Measurements from ENCODE around the gene NUB1.
A peak's percentile ranks its signal among the peaks of the same experiment; 100 is the strongest.

The NUB1 gene

DNA sequence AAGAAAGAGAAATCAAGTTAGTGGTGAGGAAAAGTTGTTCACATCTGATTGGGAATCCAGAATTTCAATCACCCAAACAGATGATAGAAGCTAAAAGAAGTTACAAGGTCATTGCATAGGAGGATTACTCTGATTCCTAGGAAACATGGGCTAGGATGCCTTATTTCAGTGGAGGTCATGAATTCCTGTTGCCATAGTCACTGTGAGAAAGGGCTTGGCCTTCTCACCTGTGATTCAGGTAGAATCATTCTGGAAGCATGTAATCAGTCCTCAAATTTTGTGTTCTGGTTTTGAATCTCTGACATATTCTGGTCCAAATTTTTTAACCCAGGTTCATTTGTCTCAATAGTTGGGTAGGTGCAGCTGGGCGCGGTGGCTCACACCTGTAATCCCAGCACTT, 4.3 kb upstream of the NUB1 start:
- Histone ChIP-seq H3K9me3 (replicated peaks in 1 of 2; ENCODE audit: control insufficient read depth in 2 of 2, insufficient read depth in 1 of 2, low read depth in 1 of 2, low read length in 2 of 2) (peaks cover 0 to 3% of the 10 kb centered on the region in 2 donors), H3K9ac (ENCODE audit: low read depth, low read length, poor library complexity) (no peak overlapping the region), H3K36me3 (replicated peaks in 1 of 2; ENCODE audit: control insufficient read depth in 2 of 2, insufficient read depth in 2 of 2, low read length in 2 of 2) (no peaks in the 10 kb centered on the region), H3K14ac (ENCODE audit: low read length) (no peak overlapping the region), H3K27me3 (ENCODE audit: control insufficient read depth in 3 of 3, insufficient read depth in 3 of 3, low read depth in 1 of 3, low read length in 3 of 3) (peaks cover 0 to 17% (median 0%) of the 10 kb centered on the region in 3 experiments), H2AFZ (ENCODE audit: low read length) (no peak overlapping the region), H3K4me3 (ENCODE audit: low read length in 2 of 2) (no peak overlapping the region), H2BK5ac (ENCODE audit: low read length) (no peak overlapping the region), H3K4ac (ENCODE audit: low read length) (no peak overlapping the region), H3K4me2 (ENCODE audit: insufficient read depth, low read length, poor library complexity, severe bottlenecking) (no peak overlapping the region), H2BK120ac (ENCODE audit: low read depth, low read length) (no peak overlapping the region), H3K18ac (ENCODE audit: low read length) (no peak overlapping the region), H3K79me1 (ENCODE audit: low read depth, low read length) (peaks cover 2% of the 10 kb centered on the region), H2AK5ac (ENCODE audit: low read depth, low read length) (no peak overlapping the region), H3K4me1 (ENCODE audit: control insufficient read depth in 2 of 2, insufficient read depth in 1 of 2, low read depth in 1 of 2, low read length in 2 of 2) (no peaks in the 10 kb centered on the region), H4K91ac (ENCODE audit: low read depth, low read length, poor library complexity) (no peak overlapping the region), H3K23ac (ENCODE audit: low read depth, low read length, poor library complexity) (no peak overlapping the region), H4K8ac (ENCODE audit: low read depth, low read length) (no peak overlapping the region), H2BK15ac (ENCODE audit: low read length) (no peak overlapping the region), H3K27ac (replicated peaks; ENCODE audit: low read length) (no peak overlapping the region), H2BK12ac (ENCODE audit: low read length) (no peak overlapping the region)
- WGBS, 2 donors (ENCODE audit: extremely low coverage in 2 of 2, insufficient read length in 2 of 2, insufficient replicate concordance in 1 of 2) = no CpG with 5 or more reads among the region's 2 CpGs
- DNase-seq (ENCODE audit: low spot score) = no peak

GRCh38 chr7:151338809-151339208, 2.8 kb upstream of the NUB1 start:
- no peak overlapping the region for H3K9ac ChIP-seq (ENCODE audit: low read depth, low read length, poor library complexity)
- DNase-seq (ENCODE audit: low spot score) = no peak
- peaks cover 3 to 4% of the 10 kb centered on the region in 2 donors for H3K36me3 ChIP-seq (replicated peaks in 1 of 2; ENCODE audit: control insufficient read depth in 2 of 2, insufficient read depth in 2 of 2, low read length in 2 of 2)
- no peak overlapping the region for H2BK12ac ChIP-seq (ENCODE audit: low read length)
- no CpG with 5 or more reads among the region's 3 CpGs for WGBS, 2 donors (ENCODE audit: extremely low coverage in 2 of 2, insufficient read length in 2 of 2, insufficient replicate concordance in 1 of 2)
- no peak overlapping the region for H3K23ac ChIP-seq (ENCODE audit: low read depth, low read length, poor library complexity)
- no peak overlapping the region for H2BK120ac ChIP-seq (ENCODE audit: low read depth, low read length)
- H2BK15ac ChIP-seq (ENCODE audit: low read length) = no peak overlapping the region
- H3K18ac ChIP-seq (ENCODE audit: low read length) = no peak overlapping the region
- H3K79me1 ChIP-seq (ENCODE audit: low read depth, low read length) = peaks cover 5% of the 10 kb centered on the region
- no peak overlapping the region for H3K27ac ChIP-seq (replicated peaks; ENCODE audit: low read length)
- no peak overlapping the region for H3K14ac ChIP-seq (ENCODE audit: low read length)
- H3K4me2 ChIP-seq (ENCODE audit: insufficient read depth, low read length, poor library complexity, severe bottlenecking) = no peak overlapping the region
- H2AK5ac ChIP-seq (ENCODE audit: low read depth, low read length) = no peak overlapping the region
- no peak overlapping the region for H4K8ac ChIP-seq (ENCODE audit: low read depth, low read length)
- peaks cover 0 to 14% (median 2%) of the 10 kb centered on the region in 3 experiments for H3K27me3 ChIP-seq (ENCODE audit: control insufficient read depth in 3 of 3, insufficient read depth in 3 of 3, low read depth in 1 of 3, low read length in 3 of 3)
- no peak overlapping the region for H3K4me3 ChIP-seq (ENCODE audit: low read length in 2 of 2)
- H4K91ac ChIP-seq (ENCODE audit: low read depth, low read length, poor library complexity) = no peak overlapping the region
- no peak overlapping the region for H2AFZ ChIP-seq (ENCODE audit: low read length)
- H3K4me1 ChIP-seq (ENCODE audit: control insufficient read depth in 2 of 2, insufficient read depth in 1 of 2, low read depth in 1 of 2, low read length in 2 of 2) = peaks cover 0 to 4% of the 10 kb centered on the region in 2 donors
- no peak overlapping the region for H3K4ac ChIP-seq (ENCODE audit: low read length)
- H3K9me3 ChIP-seq (replicated peaks in 1 of 2; ENCODE audit: control insufficient read depth in 2 of 2, insufficient read depth in 1 of 2, low read depth in 1 of 2, low read length in 2 of 2) = peaks cover 2 to 3% of the 10 kb centered on the region in 2 donors
- H2BK5ac ChIP-seq (ENCODE audit: low read length) = no peak overlapping the region

- H4K8ac ChIP-seq (ENCODE audit: low read depth, low read length) = no peak overlapping the region
- H4K91ac ChIP-seq (ENCODE audit: low read depth, low read length, poor library complexity) = no peak overlapping the region
- H3K36me3 ChIP-seq (replicated peaks in 1 of 2; ENCODE audit: control insufficient read depth in 2 of 2, insufficient read depth in 2 of 2, low read length in 2 of 2) = peaks cover 3 to 9% of the 10 kb centered on the region in 2 donors
- H3K4me3 ChIP-seq (ENCODE audit: low read length in 2 of 2) = no peak overlapping the region
- peaks cover 5% of the 10 kb centered on the region for H3K79me1 ChIP-seq (ENCODE audit: low read depth, low read length)
- no peak overlapping the region for H3K14ac ChIP-seq (ENCODE audit: low read length)
- no peak overlapping the region for H3K4me2 ChIP-seq (ENCODE audit: insufficient read depth, low read length, poor library complexity, severe bottlenecking)
- no peak overlapping the region for H2BK120ac ChIP-seq (ENCODE audit: low read depth, low read length)
- H3K9ac ChIP-seq (ENCODE audit: low read depth, low read length, poor library complexity) = no peak overlapping the region
- H2AK5ac ChIP-seq (ENCODE audit: low read depth, low read length) = no peak overlapping the region
- DNase-seq (ENCODE audit: low spot score) = no peak
- WGBS, 2 donors (ENCODE audit: extremely low coverage in 2 of 2, insufficient read length in 2 of 2, insufficient replicate concordance in 1 of 2) = no CpG with 5 or more reads among the region's 7 CpGs
- no peak overlapping the region for H2BK5ac ChIP-seq (ENCODE audit: low read length)
- H3K4me1 ChIP-seq (ENCODE audit: control insufficient read depth in 2 of 2, insufficient read depth in 1 of 2, low read depth in 1 of 2, low read length in 2 of 2) = peaks cover 0 to 4% of the 10 kb centered on the region in 2 donors
- H3K4ac ChIP-seq (ENCODE audit: low read length) = no peak overlapping the region
- H2BK15ac ChIP-seq (ENCODE audit: low read length) = no peak overlapping the region
- peak overlapping the region; percentile 24 for H2AFZ ChIP-seq (ENCODE audit: low read length)
- no peak overlapping the region for H3K27ac ChIP-seq (replicated peaks; ENCODE audit: low read length)
- H3K27me3 ChIP-seq (ENCODE audit: control insufficient read depth in 3 of 3, insufficient read depth in 3 of 3, low read depth in 1 of 3, low read length in 3 of 3) = peaks cover 0 to 10% (median 2%) of the 10 kb centered on the region in 3 experiments
- H3K9me3 ChIP-seq (replicated peaks in 1 of 2; ENCODE audit: control insufficient read depth in 2 of 2, insufficient read depth in 1 of 2, low read depth in 1 of 2, low read length in 2 of 2) = peaks cover 2 to 3% of the 10 kb centered on the region in 2 donors
- no peak overlapping the region for H3K23ac ChIP-seq (ENCODE audit: low read depth, low read length, poor library complexity)
- H2BK12ac ChIP-seq (ENCODE audit: low read length) = no peak overlapping the region
- H3K18ac ChIP-seq (ENCODE audit: low read length) = no peak overlapping the region
Measured at GRCh38 chr7:151339651-151340382, 1.8 kb upstream of the NUB1 start.

GRCh38 chr7:151340794-151341356, 737 bp upstream of the NUB1 start:
- H3K14ac ChIP-seq (ENCODE audit: low read length) = no peak overlapping the region
- no peak overlapping the region for H4K91ac ChIP-seq (ENCODE audit: low read depth, low read length, poor library complexity)
- peaks cover 0 to 4% of the 10 kb centered on the region in 2 donors for H3K4me1 ChIP-seq (ENCODE audit: control insufficient read depth in 2 of 2, insufficient read depth in 1 of 2, low read depth in 1 of 2, low read length in 2 of 2)
- H3K9me3 ChIP-seq (replicated peaks in 1 of 2; ENCODE audit: control insufficient read depth in 2 of 2, insufficient read depth in 1 of 2, low read depth in 1 of 2, low read length in 2 of 2) = peaks cover 2 to 3% of the 10 kb centered on the region in 2 donors
- H3K79me1 ChIP-seq (ENCODE audit: low read depth, low read length) = peaks cover 5% of the 10 kb centered on the region
- no peak for DNase-seq (ENCODE audit: low spot score)
- peaks cover 5 to 20% of the 10 kb centered on the region in 2 donors for H3K36me3 ChIP-seq (replicated peaks in 1 of 2; ENCODE audit: control insufficient read depth in 2 of 2, insufficient read depth in 2 of 2, low read length in 2 of 2)
- H3K4me2 ChIP-seq (ENCODE audit: insufficient read depth, low read length, poor library complexity, severe bottlenecking) = peak overlapping the region; percentile 84
- no peak overlapping the region for H2BK120ac ChIP-seq (ENCODE audit: low read depth, low read length)
- peak overlapping the region; percentile 99 for H2AFZ ChIP-seq (ENCODE audit: low read length)
- H3K18ac ChIP-seq (ENCODE audit: low read length) = peak overlapping the region; percentile 87
- peak overlapping the region in 1 of 2 donors; percentile 80 for H3K4me3 ChIP-seq (ENCODE audit: low read length in 2 of 2)
- no peak overlapping the region for H2BK5ac ChIP-seq (ENCODE audit: low read length)
- WGBS, 2 donors (ENCODE audit: extremely low coverage in 2 of 2, insufficient read length in 2 of 2, insufficient replicate concordance in 1 of 2) = 100% methylated on average over 2 of the region's 12 CpGs; no CpG with 5 or more reads in 1 of the 2 donors
- no peak overlapping the region for H4K8ac ChIP-seq (ENCODE audit: low read depth, low read length)
- no peak overlapping the region for H3K9ac ChIP-seq (ENCODE audit: low read depth, low read length, poor library complexity)
- H3K27ac ChIP-seq (replicated peaks; ENCODE audit: low read length) = no peak overlapping the region
- H3K23ac ChIP-seq (ENCODE audit: low read depth, low read length, poor library complexity) = no peak overlapping the region
- no peak overlapping the region for H2BK12ac ChIP-seq (ENCODE audit: low read length)
- H2AK5ac ChIP-seq (ENCODE audit: low read depth, low read length) = no peak overlapping the region
- H3K27me3 ChIP-seq (ENCODE audit: control insufficient read depth in 3 of 3, insufficient read depth in 3 of 3, low read depth in 1 of 3, low read length in 3 of 3) = peaks cover 0 to 4% (median 2%) of the 10 kb centered on the region in 3 experiments
- H2BK15ac ChIP-seq (ENCODE audit: low read length) = peak overlapping the region; percentile 40
- no peak overlapping the region for H3K4ac ChIP-seq (ENCODE audit: low read length)

Measured in neuronal stem cell (in vitro differentiated cells).